ENCODE results near the gene SPTLC2.

The SPTLC2 gene

GRCh38 chr14:77508249-77508648 is 108.2 kb downstream of the SPTLC2 start:
- Histone ChIP-seq H3K4me1 (ENCODE audit: control extremely low read depth in 1 of 4, control insufficient read depth in 4 of 4, insufficient read depth in 4 of 4, low read length in 3 of 4) (no peaks in the 10 kb centered on the region), H3K36me3 (ENCODE audit: control insufficient read depth in 4 of 4, insufficient read depth in 4 of 4, low read length in 3 of 4) (peaks cover 11 to 67% (median 43%) of the 10 kb centered on the region in 4 experiments), H3K4me3 (ENCODE audit: control insufficient read depth in 1 of 7, extremely low read depth in 1 of 7, insufficient read depth in 4 of 7, low read depth in 2 of 7, low read length in 6 of 7) (no peak overlapping the region), H3K27me3 (replicated peaks in 2 of 5; ENCODE audit: control insufficient read depth in 4 of 5, insufficient read depth in 5 of 5, low read length in 4 of 5) (no peaks in the 10 kb centered on the region), H3K9me3 (ENCODE audit: control extremely low read depth in 1 of 5, control insufficient read depth in 4 of 5, insufficient read depth in 2 of 5, low read depth in 1 of 5, low read length in 4 of 5) (peaks cover 0 to 2% (median 0%) of the 10 kb centered on the region in 5 experiments), H3K27ac (ENCODE audit: insufficient read depth in 1 of 2, low read depth in 1 of 2, low read length in 2 of 2, poor library complexity in 1 of 2, severe bottlenecking in 2 of 2) (no peak overlapping the region)
- WGBS (ENCODE audit: insufficient coverage): 89% methylated on average over 1 of the region's 4 CpGs
- POLR2A ChIA-PET: interaction anchor here (0.7 kb wide), 1 partner anchor 15 kb away, joined by 5 read pairs; no protein-coding TSS in a partner anchor
- DNase-seq: no peak
- CTCF ChIA-PET: interaction anchor here (1.9 to 2.1 kb wide), 2 partner anchors 9 to 15 kb away, joined by 4 to 6 read pairs; no protein-coding TSS in a partner anchor

- Histone ChIP-seq H3K36me3 (ENCODE audit: control insufficient read depth in 4 of 4, insufficient read depth in 4 of 4, low read length in 3 of 4) (peaks cover 11 to 65% (median 42%) of the 10 kb centered on the region in 4 experiments), H3K9me3 (ENCODE audit: control extremely low read depth in 1 of 5, control insufficient read depth in 4 of 5, insufficient read depth in 2 of 5, low read depth in 1 of 5, low read length in 4 of 5) (peaks cover 0 to 4% (median 0%) of the 10 kb centered on the region in 5 experiments), H3K27ac (ENCODE audit: insufficient read depth in 1 of 2, low read depth in 1 of 2, low read length in 2 of 2, poor library complexity in 1 of 2, severe bottlenecking in 2 of 2) (no peak overlapping the region), H3K4me1 (ENCODE audit: control extremely low read depth in 1 of 4, control insufficient read depth in 4 of 4, insufficient read depth in 4 of 4, low read length in 3 of 4) (no peaks in the 10 kb centered on the region), H3K27me3 (replicated peaks in 2 of 5; ENCODE audit: control insufficient read depth in 4 of 5, insufficient read depth in 5 of 5, low read length in 4 of 5) (no peaks in the 10 kb centered on the region), H3K4me3 (ENCODE audit: control insufficient read depth in 1 of 7, extremely low read depth in 1 of 7, insufficient read depth in 4 of 7, low read depth in 2 of 7, low read length in 6 of 7) (no peak overlapping the region)
- ChIA-PET CTCF (interaction anchor here (1.9 to 2.1 kb wide), 2 partner anchors 9 to 16 kb away, joined by 4 to 6 read pairs; no protein-coding TSS in a partner anchor), POLR2A (interaction anchor here (0.7 kb wide), 1 partner anchor 16 kb away, joined by 5 read pairs; no protein-coding TSS in a partner anchor)
- WGBS (ENCODE audit: insufficient coverage): 97% methylated on average over 3 of the region's 3 CpGs
- no peak for DNase-seq
Measured at GRCh38 chr14:77507762-77508161, 108.7 kb downstream of the SPTLC2 start.

GRCh38 chr14:77505031-77505430 is 111.4 kb downstream of the SPTLC2 start:
- H3K4me3 ChIP-seq (ENCODE audit: control insufficient read depth in 1 of 7, extremely low read depth in 1 of 7, insufficient read depth in 4 of 7, low read depth in 2 of 7, low read length in 6 of 7): no peak overlapping the region
- H3K27me3 ChIP-seq (replicated peaks in 2 of 5; ENCODE audit: control insufficient read depth in 4 of 5, insufficient read depth in 5 of 5, low read length in 4 of 5): peaks cover 0 to 11% (median 3%) of the 10 kb centered on the region in 5 experiments
- WGBS (ENCODE audit: insufficient coverage): 100% methylated on average over 2 of the region's 4 CpGs
- no peak for DNase-seq
- ChIA-PET POLR2A (no interaction called here), CTCF (interaction anchor here (1.4 to 1.8 kb wide), 3 partner anchors 10 to 204 kb away, joined by 4 read pairs; no protein-coding TSS in a partner anchor)
- H3K4me1 ChIP-seq (ENCODE audit: control extremely low read depth in 1 of 4, control insufficient read depth in 4 of 4, insufficient read depth in 4 of 4, low read length in 3 of 4): no peaks in the 10 kb centered on the region
- H3K36me3 ChIP-seq (ENCODE audit: control insufficient read depth in 4 of 4, insufficient read depth in 4 of 4, low read length in 3 of 4): peaks cover 6 to 40% (median 22%) of the 10 kb centered on the region in 4 experiments
- H3K27ac ChIP-seq (ENCODE audit: insufficient read depth in 1 of 2, low read depth in 1 of 2, low read length in 2 of 2, poor library complexity in 1 of 2, severe bottlenecking in 2 of 2): no peak overlapping the region
- peaks cover 0 to 4% (median 0%) of the 10 kb centered on the region in 5 experiments for H3K9me3 ChIP-seq (ENCODE audit: control extremely low read depth in 1 of 5, control insufficient read depth in 4 of 5, insufficient read depth in 2 of 5, low read depth in 1 of 5, low read length in 4 of 5)

- no CpG with 5 or more reads among the region's 5 CpGs for WGBS (ENCODE audit: insufficient coverage)
- Histone ChIP-seq H3K27me3 (replicated peaks in 2 of 5; ENCODE audit: control insufficient read depth in 4 of 5, insufficient read depth in 5 of 5, low read length in 4 of 5) (peaks cover 0 to 30% (median 5%) of the 10 kb centered on the region in 5 experiments), H3K4me1 (ENCODE audit: control extremely low read depth in 1 of 4, control insufficient read depth in 4 of 4, insufficient read depth in 4 of 4, low read length in 3 of 4) (peaks cover 0 to 12% (median 11%) of the 10 kb centered on the region in 4 experiments), H3K36me3 (ENCODE audit: control insufficient read depth in 4 of 4, insufficient read depth in 4 of 4, low read length in 3 of 4) (peaks cover 4 to 23% (median 11%) of the 10 kb centered on the region in 4 experiments), H3K9me3 (ENCODE audit: control extremely low read depth in 1 of 5, control insufficient read depth in 4 of 5, insufficient read depth in 2 of 5, low read depth in 1 of 5, low read length in 4 of 5) (peaks cover 0 to 4% (median 0%) of the 10 kb centered on the region in 5 experiments), H3K4me3 (ENCODE audit: control insufficient read depth in 1 of 7, extremely low read depth in 1 of 7, insufficient read depth in 4 of 7, low read depth in 2 of 7, low read length in 6 of 7) (no peak overlapping the region), H3K27ac (ENCODE audit: insufficient read depth in 1 of 2, low read depth in 1 of 2, low read length in 2 of 2, poor library complexity in 1 of 2, severe bottlenecking in 2 of 2) (no peak overlapping the region)
- ChIA-PET CTCF (interaction anchor here (1.3 kb wide), 1 partner anchor 10 kb away, joined by 3 read pairs; no protein-coding TSS in a partner anchor), POLR2A (no interaction called here)
- DNase-seq: no peak
Measured at GRCh38 chr14:77503138-77503537, 113.3 kb downstream of the SPTLC2 start.

- POLR2A ChIA-PET: no interaction called here
- DNase-seq: no peak
Measured at GRCh38 chr14:77502109-77502782, 114.2 kb downstream of the SPTLC2 start.

GRCh38 chr14:77498984-77499527 is 117.4 kb downstream of the SPTLC2 start:
- DNase-seq: peak in 2 of 3 donors; percentile 17 to 34
- ChIA-PET CTCF (no interaction called here), POLR2A (no interaction called here)
- H3K27ac ChIP-seq (ENCODE audit: insufficient read depth in 1 of 2, low read depth in 1 of 2, low read length in 2 of 2, poor library complexity in 1 of 2, severe bottlenecking in 2 of 2): no peak overlapping the region
- no peaks in the 10 kb centered on the region for H3K36me3 ChIP-seq (ENCODE audit: control insufficient read depth in 4 of 4, insufficient read depth in 4 of 4, low read length in 3 of 4)
- H3K27me3 ChIP-seq (replicated peaks in 2 of 5; ENCODE audit: control insufficient read depth in 4 of 5, insufficient read depth in 5 of 5, low read length in 4 of 5): peaks cover 0 to 43% (median 9%) of the 10 kb centered on the region in 5 experiments
- peaks cover 0 to 4% (median 0%) of the 10 kb centered on the region in 5 experiments for H3K9me3 ChIP-seq (ENCODE audit: control extremely low read depth in 1 of 5, control insufficient read depth in 4 of 5, insufficient read depth in 2 of 5, low read depth in 1 of 5, low read length in 4 of 5)
- peak overlapping the region; percentile 26 to 72 (median 62) for H3K4me3 ChIP-seq (ENCODE audit: control insufficient read depth in 1 of 7, extremely low read depth in 1 of 7, insufficient read depth in 4 of 7, low read depth in 2 of 7, low read length in 6 of 7)
- 2% methylated on average over 49 of the region's 53 CpGs for WGBS (ENCODE audit: insufficient coverage)
- H3K4me1 ChIP-seq (ENCODE audit: control extremely low read depth in 1 of 4, control insufficient read depth in 4 of 4, insufficient read depth in 4 of 4, low read length in 3 of 4): peaks cover 0 to 16% (median 16%) of the 10 kb centered on the region in 4 experiments

More at GRCh38 chr14:77502109-77502782, 114.2 kb downstream of the SPTLC2 start:
- Histone ChIP-seq H3K4me1 (ENCODE audit: control extremely low read depth in 1 of 4, control insufficient read depth in 4 of 4, insufficient read depth in 4 of 4, low read length in 3 of 4) (peaks cover 0 to 16% (median 16%) of the 10 kb centered on the region in 4 experiments), H3K36me3 (ENCODE audit: control insufficient read depth in 4 of 4, insufficient read depth in 4 of 4, low read length in 3 of 4) (peaks cover 0 to 15% (median 7%) of the 10 kb centered on the region in 4 experiments), H3K9me3 (ENCODE audit: control extremely low read depth in 1 of 5, control insufficient read depth in 4 of 5, insufficient read depth in 2 of 5, low read depth in 1 of 5, low read length in 4 of 5) (peaks cover 0 to 4% (median 0%) of the 10 kb centered on the region in 5 experiments), H3K27me3 (replicated peaks in 2 of 5; ENCODE audit: control insufficient read depth in 4 of 5, insufficient read depth in 5 of 5, low read length in 4 of 5) (peaks cover 0 to 37% (median 9%) of the 10 kb centered on the region in 5 experiments), H3K4me3 (ENCODE audit: control insufficient read depth in 1 of 7, extremely low read depth in 1 of 7, insufficient read depth in 4 of 7, low read depth in 2 of 7, low read length in 6 of 7) (no peak overlapping the region), H3K27ac (ENCODE audit: insufficient read depth in 1 of 2, low read depth in 1 of 2, low read length in 2 of 2, poor library complexity in 1 of 2, severe bottlenecking in 2 of 2) (no peak overlapping the region)
- 86% methylated on average over 4 of the region's 11 CpGs for WGBS (ENCODE audit: insufficient coverage)
- CTCF ChIA-PET: interaction anchor here (1.3 kb wide), 1 partner anchor 10 kb away, joined by 3 read pairs; no protein-coding TSS in a partner anchor

Measured in common myeloid progenitor, CD34-positive (primary cell).